Measurements from ENCODE around the gene L3MBTL3.

Gene L3MBTL3

DNA sequence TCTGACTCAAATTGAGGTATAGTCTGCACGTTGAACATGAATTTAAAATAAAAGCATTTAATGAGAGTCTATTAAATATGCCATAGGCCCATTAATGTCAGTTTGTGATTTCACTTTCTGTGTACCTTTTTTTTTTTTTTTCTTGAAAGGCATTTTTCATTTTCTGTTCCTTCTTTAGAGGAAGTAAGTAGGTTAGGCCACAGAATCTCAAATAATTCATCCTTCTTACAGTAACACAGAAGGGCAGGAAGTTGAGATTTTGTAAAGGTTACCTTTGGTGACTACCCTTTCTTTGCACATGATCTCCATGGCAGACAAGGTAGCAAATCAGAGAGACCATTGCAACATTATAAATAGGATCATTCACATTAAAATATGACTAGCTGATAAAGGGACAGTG is 9.6 kb downstream of the L3MBTL3 start:
- no peak for DNase-seq (ENCODE audit: low read depth)

DNA sequence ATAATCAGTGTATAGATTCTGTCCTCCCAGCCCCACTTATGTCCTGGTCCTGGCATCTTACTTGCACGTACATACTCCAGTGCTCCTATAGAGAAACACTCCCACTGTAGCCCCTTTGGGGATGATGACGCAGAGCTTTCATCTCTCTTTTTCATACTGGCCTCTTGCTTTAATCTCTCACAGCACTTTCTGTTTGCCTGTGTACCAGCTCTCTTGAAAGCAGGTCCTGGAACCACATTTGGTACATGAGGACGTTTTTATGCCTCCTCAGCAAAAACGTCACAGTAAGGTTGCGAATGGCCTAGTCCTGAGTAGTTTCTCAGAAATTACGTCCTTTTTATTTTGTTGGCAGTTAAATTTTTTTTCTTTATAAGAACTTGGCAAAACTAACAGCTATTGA is 10.8 kb downstream of the L3MBTL3 start:
- DNase-seq (ENCODE audit: low read depth) = no peak

DNA sequence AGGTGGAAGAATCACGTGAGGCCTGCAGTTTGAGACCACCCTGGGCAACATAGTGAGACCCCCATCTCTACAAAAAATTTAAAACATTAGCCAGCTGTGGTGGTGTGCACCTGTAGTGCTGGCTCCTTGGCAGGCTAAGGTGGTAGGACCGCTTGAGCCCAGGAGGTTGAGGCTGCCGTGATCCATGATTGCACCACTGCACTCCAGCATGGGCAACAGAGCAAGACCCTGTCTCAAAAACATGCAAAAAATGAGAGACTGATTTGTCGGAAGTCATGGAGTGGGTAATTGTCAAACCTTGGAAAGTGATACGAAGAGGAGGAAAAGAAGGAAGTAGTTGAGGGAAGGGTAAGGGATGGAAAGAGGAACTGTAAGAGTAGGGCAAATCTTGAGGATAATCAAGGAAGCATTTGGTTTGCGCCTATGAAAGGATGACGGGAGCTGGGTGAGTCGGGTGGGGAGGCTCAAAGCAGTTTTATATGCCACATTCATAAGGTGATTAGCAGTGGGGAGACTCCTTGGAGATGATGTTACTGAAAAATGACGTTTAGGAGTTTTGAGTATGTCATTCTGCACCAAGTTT is 14.5 kb downstream of the L3MBTL3 start:
- DNase-seq (ENCODE audit: low read depth) = no peak

DNA sequence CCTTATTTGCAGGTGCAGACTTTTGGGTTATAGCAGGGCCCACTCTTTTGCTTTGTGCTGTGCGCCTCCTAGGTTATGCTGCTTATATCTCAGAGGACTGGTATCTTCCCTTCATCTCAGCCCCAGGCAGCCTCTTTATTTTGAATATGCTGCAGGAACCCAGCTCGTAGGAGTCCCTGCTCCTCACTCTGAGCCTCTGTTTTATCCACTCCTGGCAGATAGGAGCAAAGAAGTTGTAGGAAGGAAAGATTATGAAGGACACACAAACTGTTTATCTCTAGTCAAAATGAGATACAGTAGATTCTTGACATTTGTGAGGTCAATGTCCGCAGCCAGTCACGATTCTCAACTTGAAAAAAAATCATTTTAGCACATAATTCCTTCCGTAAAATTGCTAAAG is 15.6 kb downstream of the L3MBTL3 start:
- DNase-seq (ENCODE audit: low read depth) = no peak

DNA sequence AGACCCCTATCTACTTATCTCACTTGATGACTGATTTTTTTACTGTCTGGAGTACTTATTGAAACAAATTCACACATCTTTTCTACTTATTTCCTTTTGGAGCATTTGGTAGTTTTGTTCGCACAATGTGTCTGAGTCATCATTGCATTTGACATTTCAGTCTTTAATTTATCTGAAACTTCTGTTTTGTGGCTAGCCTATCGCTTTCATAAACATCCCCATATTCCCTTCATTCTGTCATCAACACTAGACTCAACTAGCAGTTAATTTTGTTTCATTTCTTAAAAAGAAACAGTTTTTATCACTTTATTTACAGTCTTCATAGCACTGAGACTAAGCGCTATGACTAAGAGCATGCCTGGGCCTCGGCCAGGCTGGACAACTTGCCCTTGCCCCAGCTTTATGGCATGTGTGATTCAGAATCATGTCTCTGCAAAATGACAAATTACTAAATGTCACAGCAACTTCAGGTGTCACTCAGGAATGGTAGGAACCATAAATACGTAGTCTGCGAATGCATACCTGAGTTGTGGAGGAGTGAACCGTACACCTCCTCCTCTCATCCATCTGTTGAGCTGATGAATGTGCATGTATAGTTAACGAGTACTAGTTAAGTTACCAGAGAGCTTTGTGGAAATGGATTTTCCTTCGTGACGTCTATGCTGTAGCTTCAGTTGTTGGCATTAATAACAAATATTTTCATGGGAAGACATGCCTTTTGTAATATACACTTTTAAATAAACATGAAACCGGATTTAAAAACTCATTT is 16.2 kb downstream of the L3MBTL3 start:
- DNase-seq (ENCODE audit: low read depth) = peak; percentile 88

DNA sequence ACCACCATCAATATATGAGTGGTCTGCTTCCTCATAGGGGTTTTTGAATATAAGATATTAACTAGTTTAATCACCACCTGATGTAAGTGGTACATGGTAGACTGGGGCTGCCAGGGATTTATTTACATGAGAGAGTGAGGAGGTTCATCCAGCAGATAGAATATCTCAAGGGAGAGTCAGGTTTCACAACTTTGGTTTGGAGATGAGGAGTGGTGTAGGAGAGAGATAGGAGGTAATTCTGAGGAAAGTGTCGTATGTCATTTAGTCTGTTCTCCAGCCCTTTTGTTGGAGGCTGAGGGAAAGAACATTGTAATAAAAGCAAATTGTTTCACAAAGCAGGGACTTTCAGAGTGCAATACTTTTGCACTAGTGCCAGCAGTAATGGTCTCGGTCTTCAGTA is 16.8 kb downstream of the L3MBTL3 start:
- DNase-seq (ENCODE audit: low read depth) = no peak

DNA sequence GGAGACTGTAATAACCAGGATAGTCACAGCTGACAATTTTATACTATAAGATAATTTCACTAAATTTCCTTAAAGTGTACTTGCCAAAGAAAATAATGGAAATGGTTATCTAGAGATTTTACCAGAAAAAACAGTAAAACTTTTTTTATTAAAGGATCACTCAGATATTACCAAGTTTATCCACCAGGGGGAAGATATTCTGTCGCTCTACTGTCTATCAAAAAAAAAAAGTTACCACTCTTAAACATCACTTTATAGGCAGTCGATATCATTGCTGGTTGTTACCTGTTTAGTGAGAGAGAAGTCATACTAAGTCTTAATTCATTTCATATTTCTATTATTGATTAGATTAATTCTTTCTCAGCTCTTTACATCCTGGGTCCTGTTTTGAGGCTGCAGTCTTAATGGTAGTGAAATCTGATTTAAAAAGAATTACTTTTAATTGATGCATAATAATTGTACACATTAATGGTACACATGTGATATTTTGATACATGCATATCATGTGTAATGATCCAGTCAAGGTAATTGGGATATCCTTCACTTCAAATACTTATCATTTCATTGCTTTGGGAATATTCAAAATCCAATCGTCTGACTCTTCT is 18.9 kb downstream of the L3MBTL3 start:
- no peak for DNase-seq (ENCODE audit: low read depth)

DNA sequence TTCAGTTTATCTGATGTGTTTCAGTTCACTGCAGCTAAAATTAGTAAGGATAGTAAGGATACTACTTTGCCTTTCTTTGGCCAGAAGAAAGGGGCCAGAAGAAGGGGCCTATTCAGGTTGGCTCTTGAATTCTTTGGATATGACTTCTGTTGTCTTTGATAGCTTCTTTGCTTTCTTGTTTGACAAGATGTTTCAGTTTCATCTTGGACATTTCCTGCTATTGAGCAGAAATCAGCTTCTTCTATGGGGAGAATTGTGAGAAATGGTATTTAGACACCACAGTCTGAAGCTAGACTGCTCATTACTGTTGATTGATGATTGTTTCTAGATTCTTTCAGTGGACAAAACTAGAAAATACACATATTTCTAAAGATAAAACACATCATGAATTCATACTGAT is 23.2 kb downstream of the L3MBTL3 start:
- DNase-seq (ENCODE audit: low read depth) = no peak

DNA sequence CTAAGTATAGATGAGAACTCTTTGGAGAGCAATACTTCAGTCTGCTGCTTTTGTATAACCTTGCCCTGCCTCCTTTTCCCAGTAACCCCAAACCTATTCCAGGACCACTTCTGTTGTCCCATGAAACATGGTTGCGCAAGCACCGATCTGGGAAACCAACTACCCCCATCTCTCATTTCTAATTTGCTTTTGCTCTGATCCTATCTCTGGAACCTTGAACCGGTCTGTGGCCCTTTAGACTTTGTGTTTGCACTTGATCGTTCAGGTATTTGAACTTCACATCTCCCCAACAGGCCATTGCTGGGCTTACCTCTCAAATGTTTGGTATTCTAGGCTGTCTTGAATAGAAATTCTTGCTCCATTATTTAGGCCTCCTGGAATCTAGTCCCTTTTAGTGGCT is 25.0 kb downstream of the L3MBTL3 start:
- DNase-seq (ENCODE audit: low read depth) = no peak

DNA sequence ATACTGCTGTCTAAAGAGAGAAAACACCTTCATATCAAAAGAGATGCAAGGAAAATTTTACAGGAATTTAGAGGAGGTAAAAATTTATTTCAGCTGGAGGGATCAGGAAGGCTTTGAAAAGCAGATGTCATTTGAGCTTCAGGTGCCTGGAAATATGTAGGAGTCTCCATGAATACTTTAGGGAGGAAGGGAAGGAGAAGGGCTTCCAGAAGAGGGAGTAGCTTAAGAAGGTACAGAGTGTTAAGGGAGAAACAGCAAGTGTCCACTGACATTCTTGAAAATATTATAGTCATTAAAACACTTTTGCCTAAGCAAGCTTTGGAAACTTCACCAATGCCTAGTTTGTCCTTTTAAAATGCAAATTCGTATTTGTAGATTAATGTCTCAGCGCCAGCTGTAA is 27.2 kb downstream of the L3MBTL3 start:
- no peak for DNase-seq (ENCODE audit: low read depth)

DNA sequence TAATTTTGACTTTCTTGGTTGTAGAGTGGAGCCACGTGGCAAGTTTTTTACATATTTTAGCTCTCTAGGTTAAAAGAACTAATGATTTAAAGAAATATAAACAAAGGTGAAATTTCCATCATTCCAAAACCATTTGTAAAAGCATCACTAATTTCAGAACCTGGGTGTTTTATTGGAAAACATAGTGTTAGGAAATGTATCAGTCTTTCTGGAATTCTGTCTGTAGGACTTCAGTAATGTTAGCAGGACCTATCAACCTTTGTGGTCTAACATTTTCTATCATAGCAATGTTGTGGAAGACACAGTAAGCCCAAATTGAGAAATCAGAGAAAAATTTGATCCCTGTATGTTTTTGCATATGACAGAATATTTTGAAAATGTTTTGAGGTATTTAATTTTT is 28.3 kb downstream of the L3MBTL3 start:
- peak; percentile 25 for DNase-seq (ENCODE audit: low read depth)

DNA sequence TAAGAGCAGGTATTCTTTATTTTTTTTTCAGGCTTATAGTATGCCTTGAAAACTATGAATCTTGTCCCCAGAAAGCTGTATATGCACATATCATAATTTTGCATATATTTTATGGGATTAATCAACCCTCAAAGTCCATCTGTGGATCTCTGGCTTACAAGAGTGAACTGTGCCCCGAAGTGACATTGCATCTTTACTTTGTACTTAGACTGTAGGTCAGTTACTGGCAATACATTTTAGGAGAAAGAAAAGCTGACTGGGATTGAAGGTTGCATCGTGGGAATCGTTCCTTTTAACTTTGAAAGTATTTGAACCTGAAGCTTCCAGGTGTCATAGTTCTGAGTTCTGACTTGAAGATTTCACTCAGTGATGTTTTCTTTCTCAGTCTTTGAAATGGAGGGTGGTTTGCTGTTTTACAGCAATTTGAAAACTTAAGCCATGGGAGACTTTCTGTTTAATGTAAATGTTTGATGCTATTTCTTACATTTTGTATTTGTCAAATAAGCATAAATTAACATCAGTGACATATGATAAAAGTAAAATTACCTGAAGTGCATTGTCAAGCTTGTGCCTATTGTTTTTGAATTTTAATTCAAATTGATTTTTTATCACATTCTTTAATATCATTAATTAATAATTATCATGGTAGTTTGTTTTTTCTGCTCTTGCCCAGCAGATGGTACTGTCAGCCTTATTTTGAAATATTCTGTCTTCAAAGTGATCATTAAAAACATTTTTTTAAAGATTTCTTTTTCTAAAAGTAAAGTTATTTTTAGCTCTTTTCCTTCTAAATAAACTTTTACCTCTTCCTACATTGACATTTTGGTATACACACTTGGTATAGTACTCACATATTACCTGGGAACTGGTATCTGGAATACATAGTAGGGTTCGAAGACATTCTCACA is 29.0 kb downstream of the L3MBTL3 start:
- no peak for DNase-seq (ENCODE audit: low read depth)

DNA sequence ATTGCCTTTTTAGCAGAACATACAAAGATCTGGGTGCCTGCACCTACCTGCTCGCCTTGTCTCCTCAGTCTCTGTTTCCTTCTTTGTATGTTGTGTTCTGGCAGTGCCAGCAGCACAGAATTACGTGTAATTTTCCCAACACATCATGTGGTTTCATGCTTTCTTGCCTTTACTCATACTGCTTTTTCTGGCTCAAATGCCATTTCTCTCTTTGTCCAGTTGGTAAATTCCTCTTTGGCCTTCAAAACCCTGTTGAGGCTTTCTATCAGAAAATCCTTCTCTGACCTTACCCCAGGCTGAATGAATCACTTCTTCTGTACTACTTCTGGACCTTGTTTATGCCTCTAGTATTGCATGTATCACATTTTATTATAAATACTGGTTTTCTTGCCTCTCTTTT is 31.8 kb downstream of the L3MBTL3 start:
- DNase-seq (ENCODE audit: low read depth) = peak; percentile 31

DNA sequence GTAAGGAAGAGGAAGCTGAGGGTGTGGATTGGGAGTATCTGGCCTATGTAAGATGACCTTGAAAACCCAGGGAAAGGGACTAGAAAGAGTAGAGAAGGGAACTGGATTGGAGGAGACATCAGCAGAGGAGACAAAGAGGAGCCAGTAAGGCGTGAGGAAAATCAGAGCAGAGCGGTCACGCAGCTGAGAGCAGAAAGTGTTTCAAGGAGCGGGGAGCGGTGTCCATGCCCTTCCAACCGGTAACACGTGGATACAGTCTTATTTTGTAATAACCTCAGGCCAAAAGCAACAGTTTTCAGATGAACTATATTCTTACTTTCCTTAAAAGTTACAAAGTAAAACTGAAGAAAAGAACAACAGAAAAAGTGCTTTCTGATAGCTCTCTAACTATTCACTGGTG is 36.3 kb downstream of the L3MBTL3 start:
- no peak for DNase-seq (ENCODE audit: low read depth)

DNA sequence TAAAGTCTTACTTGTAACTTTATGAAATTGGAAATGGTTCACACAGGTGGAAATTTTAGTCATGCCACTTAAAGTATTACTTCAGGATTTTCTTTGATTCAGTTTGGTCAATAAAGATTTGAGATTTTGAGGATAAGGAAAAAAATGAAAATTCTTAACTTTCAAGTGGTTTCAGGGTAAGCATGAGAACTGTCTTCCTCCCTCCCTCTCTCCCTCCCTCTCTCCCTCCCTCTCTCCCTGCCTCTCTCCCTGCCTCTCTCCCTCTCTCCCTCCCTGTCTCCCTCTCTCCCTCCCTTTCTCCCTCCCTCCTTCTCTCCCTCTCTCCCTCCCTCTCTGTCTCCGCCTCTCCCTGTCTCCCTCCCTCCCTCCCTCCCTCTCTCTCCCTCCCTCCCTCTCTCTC is 36.9 kb downstream of the L3MBTL3 start:
- no peak for DNase-seq (ENCODE audit: low read depth)

DNA sequence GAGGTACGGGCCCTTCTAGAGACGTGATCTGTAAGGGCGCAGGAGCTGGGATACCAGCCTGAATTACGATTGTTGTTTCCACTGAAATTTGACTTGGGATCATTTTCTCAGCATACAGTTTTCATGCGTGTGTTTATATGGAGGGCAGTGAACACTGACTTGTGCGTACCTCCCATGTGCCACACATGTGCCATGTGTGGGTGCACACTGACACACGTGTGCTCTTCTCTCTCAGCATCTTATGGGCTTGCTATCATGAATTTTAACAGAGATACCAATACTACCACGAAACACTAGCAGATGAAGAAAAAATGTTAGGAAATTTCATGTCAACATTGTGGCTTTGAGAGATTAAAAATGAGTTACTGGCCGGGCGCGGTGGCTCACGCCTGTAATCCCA is 39.1 kb downstream of the L3MBTL3 start:
- DNase-seq (ENCODE audit: low read depth) = no peak

DNA sequence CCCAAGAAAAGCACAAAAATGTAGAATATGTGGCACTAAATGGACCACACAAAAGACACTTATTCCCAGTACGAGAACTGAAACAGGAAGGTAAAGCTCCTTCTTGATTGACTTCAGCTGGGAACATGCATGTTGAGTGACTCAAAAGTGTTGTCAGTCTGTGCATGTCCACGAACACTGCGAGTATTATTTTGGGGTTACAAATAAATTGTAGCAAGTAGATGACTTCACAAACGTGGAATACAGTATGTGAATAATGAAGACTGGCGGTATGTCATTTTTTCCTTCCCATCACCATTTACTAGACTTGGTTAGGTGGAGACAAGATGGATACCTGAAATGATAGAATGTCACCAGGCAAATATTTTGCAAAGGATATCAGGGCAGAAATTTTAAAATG is 45.4 kb downstream of the L3MBTL3 start:
- peak; percentile 4 for DNase-seq (ENCODE audit: low read depth)

DNA sequence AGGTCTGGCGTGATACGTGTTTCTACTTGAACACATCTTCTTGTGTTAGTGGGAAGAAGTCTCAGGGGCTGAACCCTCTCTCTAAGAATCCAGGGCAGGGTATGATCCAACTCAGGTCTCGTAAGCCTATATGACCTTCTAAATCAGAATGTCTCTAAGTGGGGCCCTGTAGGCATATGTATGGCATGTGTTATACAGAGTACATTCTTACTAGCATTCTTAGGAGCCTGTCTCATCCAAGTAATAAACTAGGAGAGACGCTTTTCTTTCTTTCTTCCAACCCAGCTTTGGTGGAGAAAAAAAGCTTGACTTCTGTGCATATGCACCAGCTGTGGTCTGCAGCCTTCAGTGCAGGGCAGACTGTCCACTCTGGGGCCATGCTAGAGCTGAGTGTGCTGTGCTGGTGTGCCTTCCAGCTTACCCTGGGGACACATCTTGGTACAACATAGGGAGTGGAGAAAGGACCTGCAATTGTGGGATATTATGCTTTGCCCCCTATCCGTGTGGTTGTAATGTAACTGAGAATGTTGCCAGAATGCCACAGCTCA is 47.3 kb downstream of the L3MBTL3 start:
- no peak for DNase-seq (ENCODE audit: low read depth)

DNA sequence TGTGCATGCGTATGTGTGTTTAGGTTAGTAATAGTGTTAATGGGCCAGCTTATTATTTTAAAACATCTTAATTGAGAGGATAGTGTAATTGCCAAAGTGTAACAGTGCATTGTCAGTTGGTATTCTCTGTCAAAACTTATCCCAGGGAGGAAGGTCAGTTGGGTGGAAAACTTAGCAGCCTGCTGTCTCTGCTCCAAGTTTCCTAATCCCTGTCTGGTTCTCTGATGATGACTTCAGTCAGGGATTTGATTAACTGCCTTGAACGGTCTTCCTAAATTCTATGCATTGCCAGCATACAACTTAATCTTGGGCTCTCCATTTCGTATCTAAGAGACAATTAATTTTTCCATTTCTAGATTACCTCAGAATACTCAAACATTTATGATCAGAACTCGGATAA is 51.1 kb downstream of the L3MBTL3 start:
- DNase-seq (ENCODE audit: low read depth) = no peak

DNA sequence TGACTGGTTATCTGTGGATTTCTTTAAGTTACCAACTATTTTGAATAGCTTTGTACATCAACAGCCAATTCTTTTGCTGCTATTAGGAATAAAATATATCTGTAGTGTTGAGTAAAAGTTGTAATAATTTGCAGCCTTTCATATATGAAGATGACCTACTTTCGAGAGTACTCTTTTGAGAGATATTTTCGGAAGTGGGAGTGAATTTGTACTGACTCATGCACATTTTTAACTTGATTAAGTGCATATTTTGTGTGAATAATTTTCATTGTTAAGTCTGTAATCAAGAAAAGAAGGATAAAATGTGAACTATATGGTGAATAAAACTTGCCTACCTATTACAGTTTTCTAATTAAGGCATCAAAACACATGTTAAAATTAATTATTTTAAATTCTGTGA is 51.9 kb downstream of the L3MBTL3 start:
- DNase-seq (ENCODE audit: low read depth) = peak; percentile 10

DNA sequence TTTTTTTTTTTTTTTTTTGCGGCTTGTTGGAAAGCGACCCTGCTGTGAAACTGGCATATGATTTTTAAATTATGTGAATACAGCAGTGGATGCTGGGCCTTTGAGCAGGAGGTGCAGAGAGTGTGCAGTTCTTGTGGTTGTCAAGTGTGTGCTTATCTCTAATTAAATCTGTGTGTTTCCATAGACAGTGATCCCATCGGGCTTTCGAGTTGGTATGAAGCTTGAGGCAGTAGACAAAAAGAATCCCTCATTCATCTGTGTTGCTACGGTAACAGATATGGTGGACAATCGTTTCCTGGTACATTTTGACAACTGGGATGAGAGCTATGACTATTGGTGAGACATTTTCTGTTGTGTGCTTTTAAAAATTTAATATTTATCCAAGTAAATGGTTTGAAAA is 52.4 kb downstream of the L3MBTL3 start:
- DNase-seq (ENCODE audit: low read depth) = peak; percentile 17

DNA sequence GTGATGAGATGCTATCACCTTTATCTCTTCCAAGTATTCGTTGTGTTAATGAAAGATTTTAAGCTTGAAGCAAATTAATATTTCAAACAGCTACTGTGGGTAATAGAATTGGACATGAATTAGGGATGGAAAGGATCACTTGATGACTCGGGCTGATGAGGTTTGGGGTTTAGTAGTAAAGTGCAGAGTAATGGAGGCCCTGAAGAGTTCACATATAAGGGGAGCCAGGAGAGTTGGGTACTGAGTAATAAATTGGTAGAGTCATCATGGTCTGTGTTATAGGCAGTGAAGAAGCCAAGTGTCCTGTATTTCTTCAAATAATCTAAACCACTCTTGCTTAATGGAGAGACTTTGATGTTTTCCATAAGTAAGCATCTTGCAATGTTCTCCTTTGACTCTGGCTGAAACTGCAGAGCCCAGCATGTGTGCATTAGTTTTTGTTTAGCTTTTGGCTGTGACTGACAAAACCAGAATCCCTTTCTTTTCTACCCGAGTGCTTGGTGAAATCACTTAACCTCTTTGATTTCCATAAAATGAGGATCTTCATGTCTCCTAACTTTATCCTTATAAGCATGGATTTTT is 57.6 kb downstream of the L3MBTL3 start:
- DNase-seq (ENCODE audit: low read depth) = no peak

Data from EH (cell line).